Activated CD4-positive, alpha-beta memory T cell treated with anti-CD3 and anti-CD28 coated beads for 36 hours (primary cell): ENCODE data around the gene CNGA3. TPM values are rescaled to one million over a fixed set of nuclear protein-coding genes. Genes with fewer than 3 reads are reported as not detected.
"Not testable (repeated sequence)": the region's sequence is repeated elsewhere in the genome, so short reads cannot be mapped to it uniquely, and the experiment has no call there.

Experiments
- CTCF ChIA-PET: fragments of 350-600 bp; sonication (Branson Sonifier 250); formaldehyde crosslinking; loops from one replicate; lab custom pipeline; 2021; ENCODE audit warnings: antibody characterized with exemption, inconsistent platforms; lab: Charles Lee
- POLR2A ChIA-PET: fragments of 350-600 bp; sonication (Branson Sonifier 250); formaldehyde crosslinking; loops from one replicate; lab custom pipeline; 2021; ENCODE audit warnings: antibody characterized with exemption; lab: Charles Lee
- DNase-seq: peaks from one replicate; pipeline ENCODE4 v3.0.0-alpha.2; 2020
- H3K27ac Mint-ChIP-seq: one replicate; pipeline ENCODE4 v1.8.0; 2021; ENCODE audit warnings: mixed read lengths
- H3K27me3 Mint-ChIP-seq: one replicate; pipeline ENCODE4 v1.8.0; 2021; ENCODE audit warnings: mixed read lengths
- H3K36me3 Mint-ChIP-seq: one replicate; pipeline ENCODE4 v1.8.0; 2021; ENCODE audit warnings: mixed read lengths
- H3K4me1 Mint-ChIP-seq: one replicate; pipeline ENCODE4 v1.8.0; 2021; ENCODE audit warnings: low read depth, mixed read lengths
- H3K4me3 Mint-ChIP-seq: one replicate; pipeline ENCODE4 v1.8.0; 2021; ENCODE audit warnings: mild to moderate bottlenecking, mixed read lengths
- H3K9me3 Mint-ChIP-seq: one replicate; pipeline ENCODE4 v1.8.0; 2021; ENCODE audit warnings: mixed read lengths
- intact Hi-C: fragments of 100-400 bp; cut with micrococcal nuclease; formaldehyde crosslinking; loops from one replicate; pipeline ENCODE4 v1.15.1; 2023
- total RNA-seq, 2 experiments: library from RNA; stranded (reverse); gene quantifications; one replicate each; pipeline ENCODE4 v1.2.3, GENCODE V29; 2021

The CNGA3 gene
- total RNA-seq, 2 experiments from 2014 or later = not detected

GRCh38 chr2:98393354-98393753, 47.1 kb downstream of the CNGA3 start:
- H3K9me3 Mint-ChIP-seq = no peaks in the 10 kb centered on the region
- CTCF ChIA-PET = interaction anchor here (1.6 kb wide), 1 partner anchor 9 kb away, joined by 5 read pairs; no protein-coding TSS in a partner anchor
- POLR2A ChIA-PET = no interaction called here
- DNase-seq = no peak
- no peak overlapping the region for H3K27ac Mint-ChIP-seq
- no peaks in the 10 kb centered on the region for H3K36me3 Mint-ChIP-seq
- no peaks in the 10 kb centered on the region for H3K4me1 Mint-ChIP-seq
- intact Hi-C loops = no loop called here
- H3K4me3 Mint-ChIP-seq = no peak overlapping the region
- H3K27me3 Mint-ChIP-seq = peaks cover 8% of the 10 kb centered on the region

- Mint-ChIP-seq H3K36me3 (no peaks in the 10 kb centered on the region), H3K9me3 (no peaks in the 10 kb centered on the region), H3K27me3 (peaks cover 10% of the 10 kb centered on the region), H3K4me3 (no peak overlapping the region), H3K4me1 (no peaks in the 10 kb centered on the region), H3K27ac (no peak overlapping the region)
- intact Hi-C loops = no loop called here
- CTCF ChIA-PET = interaction anchor here (1.6 kb wide), 1 partner anchor 10 kb away, joined by 5 read pairs; no protein-coding TSS in a partner anchor
- POLR2A ChIA-PET = no interaction called here
- no peak for DNase-seq
Measured at GRCh38 chr2:98394595-98395153, 48.4 kb downstream of the CNGA3 start.

- ChIA-PET CTCF (no interaction called here), POLR2A (no interaction called here)
- DNase-seq = no peak
- Mint-ChIP-seq H3K36me3 (no peaks in the 10 kb centered on the region), H3K27ac (no peak overlapping the region), H3K4me1 (no peaks in the 10 kb centered on the region), H3K4me3 (no peak overlapping the region), H3K27me3 (peaks cover 10% of the 10 kb centered on the region), H3K9me3 (no peaks in the 10 kb centered on the region)
- intact Hi-C loops = no loop called here
Measured at GRCh38 chr2:98395977-98396376, 49.7 kb downstream of the CNGA3 start.

- ChIA-PET POLR2A (no interaction called here), CTCF (interaction anchor here (0.9 to 3.0 kb wide), 2 partner anchors 11 to 166 kb away, joined by 3 to 10 read pairs; no protein-coding TSS in a partner anchor)
- Mint-ChIP-seq H3K27ac (no peak overlapping the region), H3K4me3 (no peak overlapping the region), H3K27me3 (peaks cover 13% of the 10 kb centered on the region), H3K9me3 (no peaks in the 10 kb centered on the region), H3K4me1 (no peaks in the 10 kb centered on the region), H3K36me3 (no peaks in the 10 kb centered on the region)
- intact Hi-C loops = no loop called here
- no peak for DNase-seq
Measured at GRCh38 chr2:98396745-98397355, 50.6 kb downstream of the CNGA3 start.

GRCh38 chr2:98399140-98399539, 52.9 kb downstream of the CNGA3 start:
- Mint-ChIP-seq H3K27ac (no peak overlapping the region), H3K4me3 (no peak overlapping the region), H3K27me3 (peaks cover 13% of the 10 kb centered on the region), H3K36me3 (no peaks in the 10 kb centered on the region), H3K9me3 (no peaks in the 10 kb centered on the region), H3K4me1 (no peaks in the 10 kb centered on the region)
- DNase-seq = no peak
- CTCF ChIA-PET = interaction anchor here (3.0 kb wide), 1 partner anchor 14 kb away, joined by 10 read pairs; no protein-coding TSS in a partner anchor
- POLR2A ChIA-PET = no interaction called here
- intact Hi-C loops = no loop called here

GRCh38 chr2:98403878-98404277, 57.6 kb downstream of the CNGA3 start:
- intact Hi-C loops = no loop called here
- no peak overlapping the region for H3K27ac Mint-ChIP-seq
- H3K4me1 Mint-ChIP-seq = no peaks in the 10 kb centered on the region
- no peak for DNase-seq
- H3K36me3 Mint-ChIP-seq = no peaks in the 10 kb centered on the region
- peaks cover 5% of the 10 kb centered on the region for H3K27me3 Mint-ChIP-seq
- POLR2A ChIA-PET = no interaction called here
- no peak overlapping the region for H3K4me3 Mint-ChIP-seq
- no peaks in the 10 kb centered on the region for H3K9me3 Mint-ChIP-seq
- CTCF ChIA-PET = interaction anchor here (1.3 kb wide), 1 partner anchor 9 kb away, joined by 5 read pairs; no protein-coding TSS in a partner anchor

- intact Hi-C loops = no loop called here
- no peak overlapping the region for H3K4me3 Mint-ChIP-seq
- CTCF ChIA-PET = no interaction called here
Measured at GRCh38 chr2:98404556-98405250, 58.4 kb downstream of the CNGA3 start.

GRCh38 chr2:98405301-98405700, 59.0 kb downstream of the CNGA3 start:
- Mint-ChIP-seq H3K4me1 (no peaks in the 10 kb centered on the region), H3K27ac (no peak overlapping the region), H3K27me3 (peaks cover 3% of the 10 kb centered on the region), H3K36me3 (no peaks in the 10 kb centered on the region), H3K9me3 (no peaks in the 10 kb centered on the region), H3K4me3 (no peak overlapping the region)
- no peak for DNase-seq
- CTCF ChIA-PET = no interaction called here
- intact Hi-C loops = no loop called here
- POLR2A ChIA-PET = no interaction called here

More at GRCh38 chr2:98404556-98405250, 58.4 kb downstream of the CNGA3 start:
- H3K9me3 Mint-ChIP-seq = no peaks in the 10 kb centered on the region
- no peak overlapping the region for H3K27ac Mint-ChIP-seq
- peaks cover 3% of the 10 kb centered on the region for H3K27me3 Mint-ChIP-seq
- no peaks in the 10 kb centered on the region for H3K36me3 Mint-ChIP-seq
- POLR2A ChIA-PET = no interaction called here
- no peaks in the 10 kb centered on the region for H3K4me1 Mint-ChIP-seq
- DNase-seq = no peak

GRCh38 chr2:98408155-98408554, 61.9 kb downstream of the CNGA3 start:
- DNase-seq = no peak
- H3K9me3 Mint-ChIP-seq = no peaks in the 10 kb centered on the region
- no peak overlapping the region for H3K4me3 Mint-ChIP-seq
- H3K36me3 Mint-ChIP-seq = no peaks in the 10 kb centered on the region
- ChIA-PET CTCF (interaction anchor here (1.2 kb wide), 1 partner anchor 23 kb away, joined by 3 read pairs; no protein-coding TSS in a partner anchor), POLR2A (no interaction called here)
- no peaks in the 10 kb centered on the region for H3K27me3 Mint-ChIP-seq
- H3K4me1 Mint-ChIP-seq = peaks cover 4% of the 10 kb centered on the region
- intact Hi-C loops = no loop called here
- H3K27ac Mint-ChIP-seq = no peak overlapping the region

GRCh38 chr2:98412751-98413458, 66.6 kb downstream of the CNGA3 start:
- CTCF ChIA-PET = interaction anchor here (0.5 to 2.9 kb wide), 36 partner anchors 10 to 606 kb away, joined by 3 to 21 read pairs (median 5); no protein-coding TSS in a partner anchor
- peaks cover 3% of the 10 kb centered on the region for H3K9me3 Mint-ChIP-seq
- POLR2A ChIA-PET = interaction anchor here (0.6 kb wide), 1 partner anchor 33 kb away, joined by 3 read pairs; no protein-coding TSS in a partner anchor
- no peak overlapping the region for H3K4me3 Mint-ChIP-seq
- peak; percentile 61 for DNase-seq
- no peaks in the 10 kb centered on the region for H3K36me3 Mint-ChIP-seq
- no peak overlapping the region for H3K27ac Mint-ChIP-seq
- H3K4me1 Mint-ChIP-seq = peaks cover 8% of the 10 kb centered on the region
- no peaks in the 10 kb centered on the region for H3K27me3 Mint-ChIP-seq
- intact Hi-C loops = loop anchor here (1.0 to 2.0 kb wide), 4 partner anchors 26 to 424 kb away; no protein-coding TSS in a partner anchor

- H3K27ac Mint-ChIP-seq, H3K4me3 Mint-ChIP-seq, intact Hi-C loops, DNase-seq, H3K9me3 Mint-ChIP-seq, POLR2A ChIA-PET, H3K4me1 Mint-ChIP-seq, H3K36me3 Mint-ChIP-seq, H3K27me3 Mint-ChIP-seq: not testable (repeated sequence)
- CTCF ChIA-PET = interaction anchor here (1.3 to 2.9 kb wide), 6 partner anchors 13 to 188 kb away, joined by 6 to 21 read pairs (median 12); no protein-coding TSS in a partner anchor
Measured at GRCh38 chr2:98414246-98414645, 68.0 kb downstream of the CNGA3 start.
